OCI-LY1 (cell line): Measurements from ENCODE around the gene RTBDN.
A peak's percentile ranks its signal among the peaks of the same experiment; 100 is the strongest.

Source experiments
- H2AFZ ChIP-seq: fragments of 200-600 bp; sonication (generic), shearing (Covaris generic); 2 replicates; pipeline ENCODE4 v1.6.0; 2014; ENCODE audit warnings: antibody characterized with exemption, mild to moderate bottlenecking, low read length
- H3F3A ChIP-seq: fragments of 200-600 bp; sonication (generic), shearing (Covaris generic); 2 replicates; pipeline ENCODE4 v1.6.0; 2014; ENCODE audit warnings: mild to moderate bottlenecking, antibody characterized with exemption, low read length, moderate library complexity; ENCODE audit not compliant: insufficient read depth
- H3K27ac ChIP-seq: fragments of 200-600 bp; sonication (generic); 2 replicates; pipeline ENCODE4 v1.5.1; 2014; ENCODE audit warnings: low read length, mixed run types, mild to moderate bottlenecking, low read depth; ENCODE audit not compliant: poor library complexity, severe bottlenecking
- H3K27me3 ChIP-seq: fragments of 200-600 bp; sonication (generic); 2 replicates; pipeline ENCODE4 v1.6.0; 2014; ENCODE audit warnings: antibody characterized with exemption, mild to moderate bottlenecking, low read length, moderate library complexity; ENCODE audit not compliant: insufficient read depth
- H3K36me3 ChIP-seq: fragments of 200-600 bp; sonication (generic); 2 replicates; pipeline ENCODE4 v1.6.1; 2014; ENCODE audit warnings: mild to moderate bottlenecking, antibody characterized with exemption, low read length, moderate library complexity, mixed read lengths; ENCODE audit not compliant: insufficient read depth
- H3K4me1 ChIP-seq: fragments of 200-600 bp; sonication (generic); 2 replicates; pipeline ENCODE4 v1.5.1; 2014; ENCODE audit warnings: mild to moderate bottlenecking, low read length, moderate library complexity; ENCODE audit not compliant: insufficient read depth, severe bottlenecking
- H3K4me2 ChIP-seq: fragments of 200-600 bp; sonication (generic), shearing (Covaris generic); 2 replicates; pipeline ENCODE4 v1.6.1; 2014; ENCODE audit warnings: low read length
- H3K4me3 ChIP-seq: fragments of 200-600 bp; sonication (generic); 2 replicates; pipeline ENCODE4 v1.5.1; 2014; ENCODE audit warnings: low read length, low read depth, mild to moderate bottlenecking, mixed read lengths; ENCODE audit not compliant: poor library complexity, severe bottlenecking
- H3K79me2 ChIP-seq: fragments of 200-600 bp; shearing (Covaris generic); 2 replicates; pipeline ENCODE4 v1.6.1; 2016; ENCODE audit warnings: mixed run types, low read length, mixed read lengths; ENCODE audit not compliant: insufficient read depth
- H3K9ac ChIP-seq: fragments of 200-600 bp; sonication (generic), shearing (Covaris generic); 2 replicates; pipeline ENCODE4 v1.6.1; 2014; ENCODE audit warnings: mild to moderate bottlenecking, low read length, mixed read lengths
- H3K9me2 ChIP-seq: fragments of 200-600 bp; sonication (generic), shearing (Covaris generic); 2 replicates; pipeline ENCODE4 v1.6.1; 2014; ENCODE audit warnings: low read depth, mild to moderate bottlenecking, low read length, mixed read lengths
- H3K9me3 ChIP-seq: fragments of 200-600 bp; shearing (Covaris generic); 2 replicates; pipeline ENCODE4 v1.6.1; 2014; ENCODE audit warnings: low read length, mixed read lengths
- H4K20me1 ChIP-seq: fragments of 200-600 bp; sonication (generic), shearing (Covaris generic); 2 replicates; pipeline ENCODE4 v1.6.0; 2016; ENCODE audit warnings: mild to moderate bottlenecking, low read length; ENCODE audit not compliant: insufficient read depth
- EZH2 ChIP-seq: fragments of 200-600 bp; sonication (generic), shearing (Covaris generic); IDR thresholded peaks from 2 replicates; pipeline ENCODE4 v1.8.0; 2017; ENCODE audit warnings: borderline replicate concordance, mixed run types, mild to moderate bottlenecking, antibody characterized with exemption, low read length, moderate library complexity, mixed read lengths
- TF ChIP-seq, protein P1 (sequence below): fragments of 200-600 bp; sonication (generic), shearing (Covaris generic); IDR thresholded peaks from 2 replicates; pipeline ENCODE4 v1.5.1; 2017; ENCODE audit warnings: mild to moderate bottlenecking, antibody characterized with exemption, low read length, moderate library complexity, mixed read lengths

Gene RTBDN

DNA sequence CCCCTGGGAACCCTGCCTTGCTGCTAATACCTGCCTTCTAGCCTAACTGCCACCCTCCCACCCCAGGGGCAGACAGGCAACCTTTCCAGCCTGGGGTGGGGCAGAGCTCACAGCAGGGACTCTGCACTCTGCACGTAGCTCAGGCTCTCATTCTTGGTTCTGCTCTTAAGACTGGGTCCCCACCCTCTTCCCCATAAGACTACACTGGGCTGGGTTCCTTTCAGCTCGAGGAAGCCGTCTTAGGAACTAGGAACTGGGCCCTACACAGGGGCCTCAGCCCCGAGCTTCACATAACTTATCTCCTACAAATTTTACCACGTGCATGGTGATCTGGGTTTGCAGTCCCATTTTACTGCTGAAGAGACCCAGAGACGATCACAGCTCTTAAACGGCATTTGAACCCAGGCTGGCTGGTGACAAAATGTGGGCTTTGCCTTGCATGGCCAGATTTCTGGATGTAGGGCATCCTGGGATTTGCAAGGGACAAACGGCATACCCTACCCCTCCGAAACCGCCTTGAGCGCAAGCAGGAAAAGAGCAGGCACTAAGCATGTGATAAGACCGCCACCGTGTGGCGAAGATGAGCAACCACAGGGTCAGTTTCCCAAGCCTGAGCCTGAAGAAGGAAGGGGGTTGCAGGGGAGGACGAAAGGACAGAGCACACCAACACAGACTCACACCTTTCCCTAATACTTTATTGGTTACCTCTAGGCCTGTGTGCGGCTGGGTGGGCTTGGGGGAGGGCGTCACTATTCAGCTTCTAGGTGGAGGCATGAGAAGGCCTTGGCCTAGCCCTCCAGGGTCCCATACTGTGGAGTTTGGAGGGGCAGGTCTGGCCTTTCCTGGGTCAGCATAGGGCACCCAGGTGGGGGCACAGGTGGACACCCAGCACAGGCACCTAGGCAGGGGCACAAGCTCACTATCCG, 38.0 kb downstream of the RTBDN start:
- Histone ChIP-seq H3K9ac (peak overlapping the region; percentile 10; the same call in 1 of the 2 replicates), H3K27ac (peak overlapping the region; percentile 34), H2AFZ (no peak overlapping the region), H3K4me1 (peaks cover 29% of the 10 kb centered on the region), H3K4me2 (peak overlapping the region; percentile 17; the same call in 1 of the 2 replicates), H4K20me1 (no peaks in the 10 kb centered on the region), H3K36me3 (peaks cover 16% of the 10 kb centered on the region; the same call in 1 of the 2 replicates), H3K4me3 (no peak overlapping the region), H3F3A (no peaks in the 10 kb centered on the region), H3K27me3 (no peaks in the 10 kb centered on the region), H3K9me3 (no peaks in the 10 kb centered on the region), H3K79me2 (no peaks in the 10 kb centered on the region), H3K9me2 (no peaks in the 10 kb centered on the region)
- no peak for TF ChIP-seq EZH2
- TF ChIP-seq, protein P1, sequence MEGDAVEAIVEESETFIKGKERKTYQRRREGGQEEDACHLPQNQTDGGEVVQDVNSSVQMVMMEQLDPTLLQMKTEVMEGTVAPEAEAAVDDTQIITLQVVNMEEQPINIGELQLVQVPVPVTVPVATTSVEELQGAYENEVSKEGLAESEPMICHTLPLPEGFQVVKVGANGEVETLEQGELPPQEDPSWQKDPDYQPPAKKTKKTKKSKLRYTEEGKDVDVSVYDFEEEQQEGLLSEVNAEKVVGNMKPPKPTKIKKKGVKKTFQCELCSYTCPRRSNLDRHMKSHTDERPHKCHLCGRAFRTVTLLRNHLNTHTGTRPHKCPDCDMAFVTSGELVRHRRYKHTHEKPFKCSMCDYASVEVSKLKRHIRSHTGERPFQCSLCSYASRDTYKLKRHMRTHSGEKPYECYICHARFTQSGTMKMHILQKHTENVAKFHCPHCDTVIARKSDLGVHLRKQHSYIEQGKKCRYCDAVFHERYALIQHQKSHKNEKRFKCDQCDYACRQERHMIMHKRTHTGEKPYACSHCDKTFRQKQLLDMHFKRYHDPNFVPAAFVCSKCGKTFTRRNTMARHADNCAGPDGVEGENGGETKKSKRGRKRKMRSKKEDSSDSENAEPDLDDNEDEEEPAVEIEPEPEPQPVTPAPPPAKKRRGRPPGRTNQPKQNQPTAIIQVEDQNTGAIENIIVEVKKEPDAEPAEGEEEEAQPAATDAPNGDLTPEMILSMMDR, result peak; percentile 93

DNA sequence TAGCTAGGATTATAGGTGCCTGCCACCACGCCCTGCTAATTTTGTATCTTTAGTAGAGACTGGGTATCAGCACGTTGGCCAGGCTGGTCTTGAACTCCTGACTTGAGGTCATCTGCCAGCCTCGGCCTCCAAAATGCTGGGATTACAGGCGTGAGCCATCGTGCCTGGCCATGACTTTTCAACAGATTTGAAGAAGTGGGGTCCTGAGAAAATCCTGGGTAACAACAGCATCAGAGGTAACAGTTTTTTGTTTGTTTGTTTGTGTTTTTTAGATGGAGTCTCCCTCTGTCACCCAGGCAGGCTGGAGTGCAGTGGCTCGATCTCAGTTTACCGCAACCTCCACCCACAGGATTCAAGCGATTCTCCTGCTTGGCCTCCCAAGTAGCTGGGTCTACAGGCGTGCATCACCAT, 39.4 kb downstream of the RTBDN start:
- Histone ChIP-seq H3K4me3 (no peak overlapping the region), H3K9ac (no peak overlapping the region), H3K27me3 (no peaks in the 10 kb centered on the region), H3K4me1 (peaks cover 32% of the 10 kb centered on the region), H3F3A (no peaks in the 10 kb centered on the region), H3K9me3 (no peaks in the 10 kb centered on the region), H2AFZ (no peak overlapping the region), H3K27ac (peak overlapping the region; percentile 42), H3K79me2 (no peaks in the 10 kb centered on the region), H3K9me2 (no peaks in the 10 kb centered on the region), H3K36me3 (peaks cover 9% of the 10 kb centered on the region; the same call in 1 of the 2 replicates), H4K20me1 (no peaks in the 10 kb centered on the region), H3K4me2 (no peak overlapping the region)
- TF ChIP-seq, protein P1, result no peak
- TF ChIP-seq EZH2, result no peak

DNA sequence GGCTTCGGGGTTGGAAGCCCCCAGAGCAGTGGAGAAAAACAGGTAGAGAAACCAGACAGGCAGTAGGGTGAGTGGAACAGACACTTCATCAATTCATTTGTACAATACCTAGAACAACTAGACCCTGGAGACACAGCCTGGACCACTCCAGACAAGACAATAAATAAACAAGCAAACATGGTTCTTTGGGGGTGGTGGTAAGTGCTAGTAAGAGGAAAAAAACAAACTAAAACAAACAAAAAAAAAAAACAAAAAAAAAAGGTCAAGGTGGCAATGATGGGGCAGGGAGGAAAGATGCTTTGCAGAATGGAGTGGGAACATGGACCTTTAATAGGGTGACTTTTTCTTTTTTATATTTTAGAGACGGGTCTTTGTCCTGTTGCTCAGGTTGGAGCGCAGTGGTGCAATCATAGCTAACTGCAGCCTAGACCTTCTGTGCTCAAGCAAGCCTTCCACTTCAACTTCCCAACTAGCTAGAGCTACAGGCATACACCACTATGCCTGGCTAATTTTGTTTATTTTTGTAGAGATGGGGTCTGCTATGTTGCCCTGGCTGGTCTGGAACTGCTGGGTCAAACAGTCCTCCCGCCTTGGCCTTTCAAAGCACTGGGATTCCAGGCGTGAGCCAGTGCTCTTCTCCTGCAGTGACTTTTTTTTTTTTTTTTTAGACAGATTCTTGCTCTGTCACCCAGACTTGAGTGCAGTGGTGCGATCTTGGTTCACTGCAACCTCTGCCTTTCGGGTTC, 40.0 kb downstream of the RTBDN start:
- no peaks in the 10 kb centered on the region for H3K79me2 ChIP-seq
- no peaks in the 10 kb centered on the region for H4K20me1 ChIP-seq
- peak overlapping the region; percentile 77 for H3K9ac ChIP-seq
- H3K4me1 ChIP-seq, result peaks cover 30% of the 10 kb centered on the region
- H3K27me3 ChIP-seq, result no peaks in the 10 kb centered on the region
- no peaks in the 10 kb centered on the region for H3K9me3 ChIP-seq
- no peaks in the 10 kb centered on the region for H3F3A ChIP-seq
- H3K27ac ChIP-seq, result peak overlapping the region; percentile 42
- H3K4me3 ChIP-seq, result peak overlapping the region; percentile 76
- no peak overlapping the region for H2AFZ ChIP-seq
- no peak for TF ChIP-seq EZH2
- TF ChIP-seq, protein P1, result no peak
- peak overlapping the region; percentile 77 for H3K4me2 ChIP-seq
- no peaks in the 10 kb centered on the region for H3K9me2 ChIP-seq
- peaks cover 4% of the 10 kb centered on the region; the same call in 1 of the 2 replicates for H3K36me3 ChIP-seq
